Measurements from ENCODE around the gene CAMK2N2.

The CAMK2N2 gene

DNA sequence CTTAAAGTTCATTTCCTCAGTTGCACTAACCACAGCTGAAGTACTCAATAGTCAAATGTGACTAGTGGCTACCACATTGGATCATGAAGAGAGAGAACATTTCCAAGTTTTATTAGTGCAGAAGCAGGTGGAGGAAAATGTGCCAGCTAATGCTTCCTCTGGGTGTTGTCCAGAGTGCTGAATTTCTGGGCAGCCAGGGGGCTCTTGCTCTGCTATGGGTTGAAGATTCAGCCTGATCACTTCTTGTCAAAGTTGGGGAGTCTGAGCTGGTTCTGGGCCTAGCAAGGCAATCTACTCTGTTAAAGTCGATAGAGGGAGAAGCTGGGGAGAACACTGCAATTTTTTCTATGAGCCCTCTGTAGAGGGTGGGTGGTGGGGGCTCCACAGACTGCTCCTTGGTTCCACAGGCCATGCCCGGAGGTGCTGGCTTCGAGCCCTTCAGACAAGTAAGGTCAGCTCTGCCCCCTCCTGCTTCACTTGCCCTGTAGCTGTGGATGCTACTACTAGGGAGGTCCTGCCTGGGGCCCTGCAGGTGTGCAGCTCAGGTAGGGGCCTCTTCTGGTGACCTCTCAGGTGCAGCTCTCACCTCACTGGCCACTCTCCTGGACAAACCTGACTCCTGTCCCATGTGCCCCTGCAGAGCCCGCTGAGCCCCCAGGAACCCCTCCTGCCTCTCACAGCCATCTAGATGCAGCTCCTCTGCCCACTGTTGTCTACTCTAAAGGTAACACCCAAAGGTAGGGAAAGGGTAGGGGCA lies 20.8 kb downstream of the CAMK2N2 start:
- no peak for DNase-seq (ENCODE audit: low spot score)

DNA sequence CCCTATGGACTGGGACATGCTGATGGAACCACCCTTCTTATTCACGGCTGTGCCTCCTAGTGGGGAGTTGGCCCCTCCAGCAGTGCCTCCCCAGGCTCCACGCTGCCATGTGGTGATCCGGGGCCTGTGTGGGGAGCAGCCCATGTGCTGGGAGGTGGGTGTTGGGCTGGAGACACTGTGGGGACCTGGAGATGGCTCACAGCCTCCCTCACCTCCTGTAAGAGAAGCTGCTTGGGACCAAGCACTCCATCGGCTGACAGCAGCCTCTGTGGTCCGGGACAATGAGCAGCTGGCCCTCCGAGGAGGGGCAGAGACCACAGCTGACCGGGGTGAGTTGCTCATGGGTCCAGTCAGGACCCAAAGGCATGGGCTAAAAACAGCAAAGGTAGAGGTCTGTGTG lies 21.6 kb downstream of the CAMK2N2 start:
- DNase-seq (ENCODE audit: low spot score), result no peak

DNA sequence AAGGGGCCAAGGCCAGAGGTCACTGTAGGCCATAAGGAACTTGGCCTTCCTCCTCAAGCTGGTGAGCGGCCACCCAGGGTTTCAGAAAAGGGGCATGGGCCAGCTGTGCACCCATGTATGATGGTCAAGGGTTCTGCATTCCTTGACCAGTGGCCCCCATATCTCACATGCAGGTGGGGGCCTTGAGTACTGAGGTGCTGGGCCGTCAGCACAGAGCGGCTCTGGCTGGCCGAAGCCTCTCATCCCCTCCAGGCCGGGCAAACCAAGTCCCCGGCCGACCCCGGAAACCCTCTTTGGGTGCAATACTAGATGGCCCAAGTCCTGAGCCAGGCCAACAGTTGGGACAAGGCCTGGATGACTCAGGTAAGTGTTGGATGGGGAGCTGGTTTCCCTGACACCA lies 22.1 kb downstream of the CAMK2N2 start:
- no peak for DNase-seq (ENCODE audit: low spot score)

DNA sequence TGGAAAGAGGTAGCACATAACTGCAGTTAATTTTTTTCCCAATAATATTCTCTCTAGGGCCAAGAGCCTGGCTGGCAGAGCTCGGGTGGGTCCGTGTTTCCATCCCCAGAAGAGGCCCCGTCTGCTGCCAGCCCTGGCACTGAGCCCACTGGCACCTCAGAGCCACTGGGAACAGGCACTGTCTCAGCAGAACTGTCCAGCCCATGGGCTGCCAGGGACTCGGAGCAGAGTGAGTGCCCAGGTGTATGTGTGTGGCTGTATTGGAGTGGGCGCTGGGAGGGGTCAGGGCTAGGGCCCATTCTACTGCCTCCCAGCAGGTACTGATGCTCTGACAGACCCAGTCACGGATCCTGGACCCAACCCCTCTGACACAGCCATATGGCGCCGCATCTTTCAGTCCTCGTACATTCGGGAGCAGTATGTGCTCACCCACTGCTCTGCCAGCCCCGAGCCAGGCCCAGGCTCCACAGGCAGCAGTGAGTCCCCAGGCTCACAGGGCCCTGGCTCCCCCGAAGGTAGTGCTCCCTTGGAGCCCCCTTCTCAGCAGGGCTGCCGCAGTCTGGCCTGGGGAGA lies 23.0 kb downstream of the CAMK2N2 start:
- no peak for DNase-seq (ENCODE audit: low spot score)

DNA sequence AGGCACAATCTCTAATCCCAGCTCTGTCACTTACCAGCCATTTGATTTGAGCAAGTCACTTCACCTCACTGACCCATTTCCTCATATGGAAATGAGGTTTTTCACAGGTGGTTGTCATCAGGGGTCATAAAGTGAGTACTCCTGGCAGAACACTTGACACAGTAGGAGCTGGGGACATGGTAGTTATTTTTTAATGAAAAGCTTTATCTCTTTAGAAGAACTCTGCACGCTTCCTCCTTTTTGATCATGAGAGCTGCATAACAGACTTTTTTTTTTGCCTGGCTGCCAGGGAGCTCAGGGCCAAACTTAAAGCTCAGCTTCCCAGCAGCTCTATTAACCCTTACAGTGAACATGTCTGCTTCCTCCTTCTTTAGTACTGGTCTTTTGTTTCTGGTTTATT lies 23.5 kb downstream of the CAMK2N2 start:
- no peak for DNase-seq (ENCODE audit: low spot score)

DNA sequence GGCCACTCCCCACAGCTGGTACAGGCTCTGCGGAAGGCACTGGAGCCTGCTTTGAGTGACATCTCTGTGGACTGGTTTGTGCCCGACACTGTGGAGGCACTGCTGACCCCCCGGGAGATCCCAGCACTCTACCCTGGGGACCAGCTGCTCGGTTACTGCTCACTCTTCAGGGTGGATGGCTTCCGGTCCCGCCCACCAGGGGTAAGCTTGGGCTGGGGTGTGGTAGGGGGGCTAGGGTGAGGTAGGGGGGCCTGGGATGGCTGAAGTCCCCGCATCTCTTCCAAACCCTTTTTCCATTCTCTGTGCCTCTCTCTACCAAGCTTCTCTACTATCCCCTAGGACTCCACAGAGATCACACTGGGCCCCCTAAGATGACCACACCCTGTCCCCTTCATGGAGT lies 24.1 kb downstream of the CAMK2N2 start:
- no peak for DNase-seq (ENCODE audit: low spot score)

DNA sequence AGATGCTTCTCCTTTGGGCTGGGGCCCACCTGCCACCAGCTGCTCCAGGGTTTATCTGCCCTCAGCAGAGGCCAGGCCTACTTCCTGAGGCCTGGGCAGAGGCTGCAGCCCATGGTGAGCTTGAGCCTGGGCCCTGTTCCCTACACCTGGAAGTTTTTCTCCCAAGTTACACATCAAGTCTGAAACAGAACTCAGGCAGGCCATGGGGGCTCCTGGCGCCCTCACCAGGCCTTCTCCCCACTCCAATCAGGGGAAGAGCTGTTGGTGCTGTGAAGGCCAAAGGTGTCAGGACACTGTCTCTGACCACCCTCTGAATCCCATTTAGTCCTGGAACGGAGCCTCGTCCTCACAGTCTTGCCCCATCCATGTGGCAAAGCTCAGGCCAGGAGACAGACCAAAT lies 24.7 kb downstream of the CAMK2N2 start:
- DNase-seq (ENCODE audit: low spot score), result no peak

DNA sequence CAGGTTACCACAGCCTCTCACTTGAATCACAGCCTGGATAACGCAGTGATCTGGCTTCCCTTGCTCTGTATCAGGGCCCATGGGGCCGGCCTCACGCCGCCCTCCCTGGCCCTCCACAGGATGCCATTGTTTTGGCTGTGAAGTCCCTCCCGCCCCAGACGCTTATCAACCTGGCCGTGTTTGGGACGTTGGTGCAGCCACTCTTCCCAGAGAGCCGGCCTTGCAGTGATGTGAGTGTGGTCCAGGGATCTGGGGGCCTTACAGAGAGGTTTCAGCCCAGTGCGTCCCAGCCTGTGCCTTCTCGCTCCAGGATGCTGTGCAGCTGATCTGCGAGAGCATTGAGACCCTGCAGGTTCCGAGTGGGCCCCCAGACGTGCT lies 25.3 kb downstream of the CAMK2N2 start:
- DNase-seq (ENCODE audit: low spot score), result no peak

DNA sequence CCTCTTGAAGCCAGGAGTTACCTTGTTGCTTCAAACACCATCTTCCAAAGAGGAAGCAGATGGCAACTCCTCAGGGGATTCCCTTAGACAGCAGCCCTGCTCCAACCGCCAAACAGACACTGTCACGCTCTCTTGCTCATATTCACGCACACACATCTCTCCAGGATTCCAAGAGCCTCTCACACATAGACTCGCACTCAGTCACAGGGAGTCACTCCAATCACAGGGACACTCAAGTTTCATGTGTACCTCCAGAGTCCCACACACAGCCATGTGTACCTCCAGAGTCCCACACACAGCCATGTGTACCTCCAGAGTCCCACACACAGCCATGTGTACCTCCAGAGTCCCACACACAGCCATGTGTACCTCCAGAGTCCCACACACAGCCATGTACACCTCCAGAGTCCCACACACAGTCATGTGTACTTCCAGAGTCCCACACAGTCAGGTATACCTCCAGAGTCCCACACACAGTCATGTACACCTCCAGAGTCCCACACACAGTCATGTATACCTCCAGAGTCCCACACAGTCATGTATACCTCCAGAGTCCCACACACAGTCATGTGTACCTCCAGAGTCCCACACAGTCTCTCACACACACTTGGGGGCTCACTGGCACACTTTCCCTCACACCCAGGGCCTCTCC lies 25.8 kb downstream of the CAMK2N2 start:
- DNase-seq (ENCODE audit: low spot score), result no peak

DNA sequence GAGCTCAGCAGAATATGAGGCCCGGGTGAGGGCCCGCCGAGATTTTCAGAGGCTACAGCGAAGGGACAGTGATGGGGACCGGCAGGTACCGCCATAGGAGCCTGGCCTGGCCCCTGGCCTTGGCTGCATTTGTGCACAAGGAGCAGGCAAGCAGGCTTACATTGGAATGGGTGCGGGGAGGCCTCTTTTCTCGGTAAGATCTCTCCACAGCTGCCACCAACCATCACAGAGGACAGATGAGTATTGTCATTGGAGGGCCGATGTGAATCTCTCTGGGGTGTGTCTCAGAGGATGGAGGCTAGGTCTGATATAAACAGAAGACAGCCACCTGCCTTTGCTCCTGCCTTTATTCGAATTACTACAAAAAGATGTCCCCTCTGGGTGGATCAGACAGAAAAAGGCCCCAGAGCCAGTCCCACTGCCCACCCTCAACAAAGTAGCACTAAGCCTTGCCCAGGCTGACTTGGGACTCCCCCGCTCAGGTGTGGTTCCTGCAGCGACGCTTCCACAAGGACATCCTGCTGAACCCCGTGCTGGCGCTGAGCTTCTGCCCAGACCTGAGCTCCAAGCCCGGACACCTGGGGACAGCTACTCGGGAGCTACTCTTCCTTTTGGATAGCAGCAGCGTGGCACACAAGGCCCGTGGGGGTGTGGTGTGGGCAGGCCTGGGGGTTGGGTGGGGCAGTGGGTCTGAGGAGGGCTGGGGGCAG lies 26.5 kb downstream of the CAMK2N2 start:
- no peak for DNase-seq (ENCODE audit: low spot score)

DNA sequence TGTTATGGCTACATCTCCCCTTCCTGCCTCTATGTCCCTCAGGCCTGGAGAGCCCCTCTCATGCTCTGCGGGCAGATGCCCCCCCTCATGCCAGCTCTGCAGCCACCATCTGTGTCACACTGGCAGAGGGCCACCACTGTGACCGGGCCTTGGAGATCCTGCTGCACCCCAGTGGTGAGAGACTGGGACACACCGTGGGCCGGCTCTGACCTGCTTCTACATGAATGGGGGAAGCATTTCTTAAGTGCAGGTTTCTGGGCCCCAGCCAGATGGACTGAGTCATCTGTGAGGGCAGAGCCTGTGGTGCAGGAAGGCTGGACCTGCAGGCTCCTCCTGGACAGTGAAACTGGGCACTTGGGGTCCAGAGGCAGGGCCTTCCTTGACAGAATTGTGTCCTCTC lies 27.1 kb downstream of the CAMK2N2 start:
- peak; percentile 55 for DNase-seq (ENCODE audit: low spot score)

DNA sequence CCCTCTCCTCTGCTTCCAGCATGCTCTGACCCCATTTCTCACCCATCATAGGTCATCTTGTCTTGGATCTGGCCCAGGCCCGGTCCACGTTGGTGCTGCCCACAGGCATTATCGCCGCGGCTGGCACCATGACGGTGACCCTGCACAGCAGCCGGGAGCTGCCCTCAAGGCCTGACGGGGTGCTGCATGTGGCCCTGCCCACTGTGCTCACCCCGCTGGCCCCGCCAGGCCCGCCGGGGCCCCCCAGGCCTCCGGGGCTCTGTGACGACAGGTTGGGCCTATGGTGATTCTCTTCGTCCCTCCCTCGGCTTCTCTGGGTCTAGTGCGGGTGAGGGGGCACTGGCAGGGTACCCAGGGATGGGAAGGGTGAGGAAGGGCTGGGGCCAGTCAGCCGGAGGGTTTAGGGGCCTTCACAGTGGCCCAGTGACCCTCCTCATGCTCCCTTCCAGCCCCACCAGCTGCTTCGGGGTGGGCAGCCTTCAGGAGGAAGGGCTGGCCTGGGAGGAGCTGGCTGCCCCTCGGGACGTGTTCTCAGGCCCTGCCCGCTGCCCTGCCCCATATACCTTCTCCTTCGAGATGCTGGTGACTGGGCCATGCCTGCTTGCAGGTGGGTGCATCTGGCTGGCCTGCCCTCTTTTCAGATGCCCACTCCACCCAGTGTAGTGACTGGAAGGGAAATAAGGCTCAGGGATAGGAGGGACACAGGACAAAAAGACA lies 28.1 kb downstream of the CAMK2N2 start:
- DNase-seq (ENCODE audit: low spot score), result no peak

DNA sequence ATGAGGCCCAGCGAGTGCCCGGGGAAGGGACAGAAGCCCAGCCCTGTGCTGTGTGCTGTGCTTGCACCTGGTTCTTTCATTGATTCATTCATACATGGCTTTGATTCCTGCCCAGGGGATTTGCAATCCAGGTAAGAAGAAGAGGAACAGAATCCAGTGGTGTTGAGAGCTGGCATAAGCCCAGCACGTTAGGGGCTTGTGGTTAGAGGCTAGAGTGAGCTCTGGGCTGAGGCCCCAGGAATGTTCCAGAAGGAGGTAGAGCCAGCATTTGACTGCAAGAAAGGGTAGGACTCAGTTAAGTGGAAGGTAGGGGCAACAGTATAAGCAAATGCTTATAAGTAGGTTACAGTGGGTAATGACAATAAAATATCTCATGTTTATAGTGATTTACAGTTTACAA lies 29.7 kb downstream of the CAMK2N2 start:
- DNase-seq (ENCODE audit: low spot score), result no peak

DNA sequence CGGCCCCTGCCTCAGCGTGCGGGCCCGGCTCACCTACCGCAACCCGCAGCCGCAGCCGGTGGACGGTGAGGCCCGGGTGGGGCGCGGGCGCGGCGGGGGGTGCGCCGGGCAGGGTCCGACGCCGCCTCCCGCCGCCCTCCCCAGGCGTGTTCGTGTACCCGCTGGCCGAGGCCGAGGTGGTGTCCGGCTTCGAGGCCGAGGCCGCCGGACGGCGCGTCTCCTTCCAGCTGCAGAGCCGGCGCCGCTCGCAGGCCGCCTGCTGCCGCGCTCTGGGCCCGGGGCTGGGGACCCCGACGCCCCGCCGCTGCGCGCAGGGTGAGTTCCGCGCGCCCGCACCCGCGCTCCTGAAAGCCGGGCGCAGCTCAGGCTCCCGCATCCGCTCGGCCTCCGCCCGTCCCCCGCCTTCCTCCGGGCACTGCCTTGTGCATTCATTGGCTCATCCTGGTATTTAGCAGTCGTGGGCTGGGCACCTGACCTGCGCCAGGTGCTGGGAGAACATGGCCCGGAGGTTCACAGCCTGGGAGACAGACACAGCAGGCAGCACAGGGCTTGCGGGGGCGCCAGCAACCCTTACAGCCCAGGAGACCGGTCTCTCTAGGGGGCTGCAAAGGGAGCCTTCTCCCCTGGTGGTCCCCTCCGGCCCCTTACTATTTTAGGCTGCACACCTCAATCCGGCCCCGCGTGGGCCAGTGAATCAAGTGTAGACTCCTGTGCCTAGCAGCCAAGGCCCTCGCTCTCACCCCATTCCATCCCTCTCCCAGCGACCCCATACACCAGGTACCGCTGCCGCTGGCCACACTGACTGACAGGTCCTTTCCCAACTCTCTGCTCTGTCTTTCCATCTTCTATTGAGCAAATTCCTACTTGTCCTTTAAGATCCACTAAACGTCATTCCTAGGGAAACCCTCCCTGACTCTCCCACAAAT lies 30.5 kb downstream of the CAMK2N2 start:
- DNase-seq (ENCODE audit: low spot score), result no peak

DNA sequence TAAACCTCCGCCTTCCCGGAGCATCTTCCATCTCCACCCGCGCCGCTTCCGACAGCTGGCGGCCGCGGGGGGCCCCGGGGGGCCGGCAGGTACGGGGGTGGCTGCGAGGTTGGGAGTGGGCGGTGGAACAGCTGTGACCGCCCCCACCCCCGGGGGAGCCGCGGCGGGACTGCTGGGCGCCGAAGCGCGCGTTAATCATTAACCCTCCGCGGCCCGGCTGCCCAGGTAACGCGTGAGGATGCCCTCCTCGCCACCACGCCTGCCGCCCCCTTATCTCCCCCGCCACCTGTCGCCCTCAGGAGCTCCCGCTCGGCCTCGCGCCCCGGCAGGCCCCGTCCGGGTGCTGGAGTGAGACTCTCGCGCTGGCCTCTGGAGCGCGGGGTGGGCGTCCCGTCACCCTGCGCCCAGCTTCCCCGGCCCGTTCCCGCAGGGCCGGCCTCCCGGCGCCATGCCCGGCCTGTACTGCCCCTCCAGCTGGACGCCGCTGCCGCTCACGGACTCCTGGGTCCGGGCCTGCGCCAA lies 31.2 kb downstream of the CAMK2N2 start:
- DNase-seq (ENCODE audit: low spot score), result no peak

DNA sequence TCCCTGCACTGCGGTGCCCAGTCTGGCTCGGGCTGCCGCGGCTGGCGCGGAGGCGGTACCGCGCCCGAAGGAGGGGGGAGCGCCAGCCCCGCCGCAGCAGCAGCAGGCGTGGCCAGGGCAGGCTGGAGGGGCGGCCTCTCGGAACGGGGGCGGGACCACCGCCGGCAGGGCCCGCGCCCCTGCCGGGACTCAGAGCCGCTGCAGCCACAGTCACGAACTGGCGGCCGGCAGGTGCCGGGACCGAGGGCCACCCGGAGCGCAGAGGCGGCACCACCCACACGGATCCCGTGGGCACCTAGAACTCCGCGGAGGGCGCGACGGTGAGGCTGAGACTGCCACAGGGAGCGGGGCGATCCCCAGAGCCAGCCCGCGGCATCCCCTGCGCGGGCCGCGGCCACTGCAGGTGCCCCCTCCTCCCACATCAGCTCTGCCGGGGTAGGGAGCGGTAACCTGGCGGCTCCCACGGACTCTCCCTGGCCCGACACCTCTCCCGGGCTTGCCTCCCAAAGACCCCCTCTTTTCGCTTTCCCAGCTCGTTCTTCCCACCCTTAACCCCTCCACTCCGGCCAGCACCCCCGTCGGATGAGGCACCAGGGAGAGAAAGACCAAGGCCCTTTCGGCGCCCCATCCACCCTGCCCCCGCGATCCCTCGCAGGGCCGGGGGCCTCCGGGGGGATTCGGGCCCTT lies 31.8 kb downstream of the CAMK2N2 start, which contains the start of gene VWA5B2:
TSS of gene VWA5B2 (plus strand) at position 192 of the 687 bp plus-strand sequence. CDS start 944 bp downstream, outside the sequence.
- DNase-seq (ENCODE audit: low spot score), result no peak

DNA sequence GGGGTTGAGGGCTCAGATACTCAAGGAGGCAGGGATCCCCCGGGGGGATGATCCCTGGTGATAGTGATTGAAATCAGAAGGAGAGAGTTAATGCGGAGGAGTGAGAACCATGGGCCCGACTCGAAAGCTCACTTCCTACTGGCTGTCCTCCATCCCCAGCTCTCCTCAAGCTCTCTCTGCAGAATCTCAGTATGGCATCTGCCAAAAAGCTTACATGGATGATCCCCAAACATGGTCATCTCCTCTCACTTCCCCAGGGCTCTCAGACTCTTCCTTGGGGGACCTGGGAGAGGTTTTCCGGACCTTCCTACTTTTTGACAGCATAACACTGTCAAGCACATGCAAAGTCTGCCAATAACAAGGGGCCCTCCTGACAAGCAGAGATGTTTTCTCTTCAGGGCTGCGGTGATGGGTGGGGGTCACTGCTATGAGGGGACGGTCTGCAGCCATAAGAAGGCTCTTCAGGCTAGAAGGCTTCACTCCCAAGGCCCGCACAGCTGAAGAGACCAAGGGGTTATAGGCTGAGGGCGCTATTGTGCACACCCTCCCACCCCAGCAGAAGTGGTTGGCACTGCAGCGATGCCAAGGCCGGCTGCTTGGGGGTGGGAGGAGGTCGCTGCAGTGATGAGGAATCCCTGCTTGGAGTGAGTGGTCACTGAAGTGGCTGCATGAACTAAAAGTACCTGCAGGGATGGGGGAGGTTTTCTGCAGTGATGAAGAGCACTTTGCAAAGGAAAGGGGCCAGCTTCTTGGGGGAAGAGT lies 32.8 kb downstream of the CAMK2N2 start:
- DNase-seq (ENCODE audit: low spot score), result no peak

DNA sequence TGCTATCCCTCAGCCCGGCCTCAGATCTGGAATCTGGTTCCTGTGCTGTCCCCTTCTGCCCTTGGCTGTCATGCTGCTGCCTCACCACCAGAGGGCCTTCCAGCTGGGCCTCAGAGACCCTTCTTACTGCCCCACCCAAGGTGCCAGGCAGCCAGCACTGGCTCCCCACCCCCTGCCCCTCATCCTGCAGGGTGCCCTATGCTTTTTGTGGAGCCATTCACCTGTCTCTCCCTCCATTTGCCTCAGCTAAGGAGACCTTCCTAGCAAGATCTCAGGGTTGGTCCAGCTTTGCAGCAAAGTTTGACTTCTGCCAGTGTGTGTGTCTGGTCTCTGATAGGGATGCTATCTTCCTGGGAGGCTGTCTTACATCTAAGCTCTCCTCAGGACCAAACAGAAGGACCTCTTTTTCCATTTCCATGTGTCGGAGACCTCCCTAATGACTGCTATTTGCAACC lies 33.8 kb downstream of the CAMK2N2 start:
- DNase-seq (ENCODE audit: low spot score), result no peak

DNA sequence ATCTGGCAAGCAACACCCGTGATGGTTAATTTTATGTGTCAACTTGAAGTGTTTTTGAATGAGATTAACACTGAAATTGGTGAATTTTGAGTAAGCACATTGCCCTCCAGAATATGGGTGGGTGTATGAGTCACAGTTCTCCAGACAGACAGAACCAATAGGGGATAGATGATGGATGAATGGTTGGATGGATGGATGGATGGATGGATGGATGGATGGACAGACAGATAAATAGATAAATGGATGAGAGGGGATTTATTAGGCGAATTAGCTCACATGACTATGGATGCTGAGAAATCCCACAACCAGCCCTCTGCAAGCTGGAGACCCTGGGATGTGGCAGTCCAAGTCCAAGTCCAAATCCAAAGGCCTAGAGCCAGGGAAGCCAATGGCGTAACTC lies 37.4 kb downstream of the CAMK2N2 start:
- no peak for DNase-seq (ENCODE audit: low spot score)

All from kidney capillary endothelial cell (primary cell).